Epidermal melanocyte (primary cell): ENCODE data around the gene SPATA17.
"Not testable (repeated sequence)": the region's sequence is repeated elsewhere in the genome, so short reads cannot be mapped to it uniquely, and the experiment has no call there.

Experiments
- DNase-seq: peaks from one replicate; pipeline ENCODE4 v3.0.0; 2011; ENCODE audit warnings: low spot score; ENCODE audit not compliant: insufficient read length

The SPATA17 gene

DNA sequence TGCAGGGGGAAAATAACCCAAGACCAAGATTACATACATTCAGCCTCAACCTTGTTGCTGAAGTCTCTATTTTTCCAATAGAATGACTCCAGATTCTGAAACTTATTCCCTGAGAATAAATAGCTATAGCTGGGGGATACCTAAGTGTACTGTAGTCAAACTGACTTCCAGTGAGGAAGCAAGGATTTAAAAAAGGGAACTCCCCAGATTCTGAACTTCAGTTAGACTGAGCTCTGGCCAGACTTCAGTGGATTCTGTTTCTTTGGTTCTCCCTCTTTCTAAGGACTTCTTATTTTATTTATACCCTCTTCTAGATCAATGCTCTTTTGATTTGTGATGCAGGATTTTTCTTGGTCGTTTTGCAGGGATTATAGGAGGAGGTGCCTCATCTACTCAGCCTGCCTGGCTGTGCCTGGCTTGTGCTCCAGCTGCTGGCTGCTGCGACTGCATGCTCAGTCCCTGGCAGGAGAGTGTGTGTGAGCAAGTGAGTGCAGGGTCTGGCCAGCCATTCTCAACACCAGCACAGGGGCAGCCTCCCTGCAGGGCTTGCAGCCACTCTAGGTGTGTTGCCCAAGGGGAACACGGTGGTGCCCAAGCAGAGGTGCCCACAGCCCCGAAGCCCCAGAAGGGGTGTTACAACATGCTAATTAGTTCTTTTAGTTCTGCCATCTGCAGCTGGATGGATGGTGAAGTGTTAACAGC is 43.0 kb downstream of the SPATA17 start:
- DNase-seq, result no peak

DNA sequence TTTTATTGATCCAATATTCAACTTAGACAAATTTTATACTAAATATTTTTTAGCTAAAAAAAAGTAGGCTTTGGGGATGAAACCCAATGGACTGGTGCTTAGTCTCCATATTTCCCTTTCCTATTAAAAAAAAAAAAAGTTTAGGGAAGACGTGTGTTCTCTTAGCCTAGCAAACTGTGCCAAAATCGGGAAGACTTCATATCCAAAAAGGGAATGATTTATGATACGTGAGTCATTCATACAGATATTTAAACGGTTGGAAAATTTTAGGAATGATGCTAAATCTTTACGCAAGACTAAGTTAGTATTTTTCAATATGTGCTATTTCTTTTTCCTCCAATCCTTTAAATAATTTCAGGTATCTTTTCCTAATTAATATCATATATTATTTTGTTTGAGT is 50.7 kb downstream of the SPATA17 start:
- no peak for DNase-seq

DNA sequence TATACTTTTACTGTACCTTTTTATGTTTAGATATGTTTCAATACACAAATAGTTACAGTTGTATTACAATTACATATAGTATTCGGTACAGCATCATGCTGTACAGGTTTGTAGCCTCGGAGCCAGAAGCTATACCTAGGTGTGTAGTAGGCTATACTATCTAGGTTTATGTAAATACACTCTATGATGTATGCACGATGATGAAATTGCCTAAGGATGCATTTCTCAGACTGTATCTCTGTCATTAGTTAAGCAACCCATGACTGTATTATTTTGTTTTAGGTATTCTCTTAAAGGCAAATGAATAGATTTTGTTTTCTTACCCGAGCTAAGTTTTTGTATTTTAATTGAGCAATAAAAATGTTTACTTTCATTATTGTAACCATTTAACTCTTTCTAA is 56.4 kb downstream of the SPATA17 start:
- DNase-seq, result no peak

- not testable (repeated sequence) for DNase-seq
Observed at GRCh38 chr1:217696140-217696539, 65.0 kb downstream of the SPATA17 start.

DNA sequence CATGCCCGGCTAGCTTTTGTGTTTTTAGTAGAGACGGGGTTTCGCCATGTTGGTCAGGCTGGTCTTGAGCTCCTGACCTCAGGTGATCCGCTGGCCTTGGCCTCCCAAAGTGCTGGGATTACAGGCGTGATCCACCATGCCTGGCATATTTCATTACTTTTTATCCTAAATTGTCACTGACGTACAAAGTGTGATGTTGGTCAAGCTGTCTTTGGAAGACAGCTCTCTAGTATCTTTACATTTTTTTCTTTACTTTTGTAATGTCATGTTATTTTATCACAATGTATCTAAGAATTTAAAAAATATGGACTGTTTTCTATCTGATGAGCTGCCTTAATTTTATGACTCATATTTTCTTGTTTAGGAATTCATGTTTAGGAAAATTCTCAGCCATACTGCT is 72.2 kb downstream of the SPATA17 start:
- DNase-seq, result no peak

DNA sequence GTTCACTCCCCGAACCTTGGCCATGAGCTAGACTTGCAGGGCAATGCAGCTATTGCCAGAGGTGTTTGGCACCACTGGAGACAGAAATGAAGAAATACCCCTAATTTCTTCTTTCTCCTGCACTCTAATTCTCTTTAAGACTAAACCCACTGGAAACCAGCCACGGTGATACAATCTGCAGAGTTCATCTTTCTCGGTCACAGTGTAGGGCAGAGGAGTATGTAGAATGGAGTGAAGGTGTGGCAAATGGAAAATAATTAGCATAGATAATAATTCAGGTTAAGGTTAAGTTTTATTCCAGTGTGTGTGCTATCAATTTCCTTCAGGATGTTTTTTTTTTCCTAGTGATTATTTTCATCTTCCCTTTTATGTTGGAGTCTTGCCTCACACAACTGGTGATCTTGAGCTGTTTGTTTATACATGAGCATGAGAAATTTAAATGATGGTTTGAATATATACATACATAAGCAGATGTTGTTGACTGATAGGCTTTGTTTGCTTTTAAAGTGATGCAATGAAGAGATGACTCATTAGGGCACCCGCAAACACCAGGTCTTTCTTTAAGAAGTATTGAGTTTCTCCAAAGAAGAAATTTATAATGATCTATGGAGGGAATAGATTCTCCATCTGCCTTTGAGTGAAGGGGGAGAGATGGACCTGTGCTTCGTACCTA is 81.9 kb downstream of the SPATA17 start:
- no peak for DNase-seq

DNA sequence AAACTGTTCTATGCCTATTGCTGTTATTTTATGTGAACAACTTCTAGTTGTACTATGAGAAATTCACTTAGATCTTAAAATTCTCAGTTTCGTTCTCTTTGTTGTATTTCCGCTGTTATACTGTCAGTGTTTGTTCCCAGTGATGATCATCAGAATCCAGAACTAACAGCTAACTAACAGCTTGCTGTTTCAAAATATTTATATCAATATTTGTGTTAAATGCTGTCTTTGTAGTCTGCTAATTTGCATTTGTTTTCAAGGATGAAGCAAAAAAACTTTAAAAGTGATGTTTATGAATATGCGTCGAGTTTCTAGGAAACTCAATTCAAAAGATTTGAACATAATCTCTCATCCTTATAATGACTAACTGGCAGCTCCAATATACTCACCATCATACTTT is 84.5 kb downstream of the SPATA17 start:
- DNase-seq, result no peak

DNA sequence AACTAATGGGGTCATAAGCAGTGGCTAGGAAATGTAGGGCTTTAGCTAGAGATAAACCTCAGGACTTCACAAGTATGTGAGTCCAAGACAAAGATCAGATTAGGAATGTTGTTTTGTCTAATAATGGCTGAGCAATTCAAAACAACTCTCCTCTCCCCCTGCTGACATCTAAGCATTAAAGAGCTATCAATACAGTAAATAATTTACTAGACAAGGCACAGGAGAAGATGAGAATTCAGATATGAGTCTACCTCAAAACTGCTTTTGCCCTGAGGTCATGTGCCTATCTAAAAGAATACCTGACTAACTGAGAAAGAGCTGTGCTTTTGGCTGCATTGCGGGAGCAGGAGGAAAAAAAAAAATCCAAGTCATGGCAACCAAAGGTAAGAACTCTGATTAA is 86.8 kb downstream of the SPATA17 start:
- DNase-seq, result no peak

- DNase-seq, result no peak
Observed at GRCh38 chr1:217718873-217719272, 87.7 kb downstream of the SPATA17 start.

- DNase-seq, result no peak
Observed at GRCh38 chr1:217721692-217722091, 90.5 kb downstream of the SPATA17 start.

DNA sequence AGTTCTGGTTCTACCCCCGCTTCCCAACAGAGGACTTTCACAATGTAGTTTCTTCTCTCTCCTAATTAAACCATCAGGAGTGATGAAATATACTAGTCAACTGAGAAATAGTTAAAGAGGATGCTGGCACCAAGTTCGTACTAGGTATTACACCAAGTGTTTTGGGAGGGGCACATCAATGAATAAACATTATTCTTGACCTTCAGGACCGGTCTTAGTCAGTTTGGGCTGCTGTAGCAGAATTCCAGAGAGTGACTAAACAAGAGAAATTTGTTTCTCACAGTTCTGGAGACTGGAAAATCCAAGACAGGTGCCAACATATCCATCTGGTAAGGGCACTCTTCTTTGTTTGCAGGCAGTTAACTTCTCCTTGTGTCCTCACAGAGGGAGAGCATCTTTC is 103.8 kb downstream of the SPATA17 start:
- no peak for DNase-seq

GRCh38 chr1:217747156-217747769 is 116.1 kb downstream of the SPATA17 start:
- DNase-seq, result no peak

DNA sequence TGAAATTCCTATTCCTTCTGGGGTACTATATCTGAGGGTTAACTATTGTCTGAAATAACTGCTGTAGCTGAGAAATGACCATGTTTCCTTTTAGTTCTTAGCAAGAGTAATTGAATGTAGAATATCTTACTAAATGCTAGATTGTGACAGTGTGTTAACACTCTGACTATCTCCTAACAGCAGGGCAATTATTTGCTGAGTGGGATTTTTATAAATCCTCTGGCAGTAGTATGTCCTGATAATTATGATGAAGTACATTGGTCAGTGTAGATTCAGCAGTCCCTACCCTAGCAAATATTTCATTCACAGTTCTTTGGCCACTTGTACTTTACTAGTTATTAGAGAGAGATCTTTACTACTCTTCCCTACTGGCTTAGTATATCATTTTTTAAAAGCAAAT is 138.6 kb downstream of the SPATA17 start:
- DNase-seq, result no peak

- DNase-seq, result no peak
Observed at GRCh38 chr1:217770918-217771317, 139.8 kb downstream of the SPATA17 start.

- no peak for DNase-seq
Observed at GRCh38 chr1:217776693-217777092, 145.5 kb downstream of the SPATA17 start.

DNA sequence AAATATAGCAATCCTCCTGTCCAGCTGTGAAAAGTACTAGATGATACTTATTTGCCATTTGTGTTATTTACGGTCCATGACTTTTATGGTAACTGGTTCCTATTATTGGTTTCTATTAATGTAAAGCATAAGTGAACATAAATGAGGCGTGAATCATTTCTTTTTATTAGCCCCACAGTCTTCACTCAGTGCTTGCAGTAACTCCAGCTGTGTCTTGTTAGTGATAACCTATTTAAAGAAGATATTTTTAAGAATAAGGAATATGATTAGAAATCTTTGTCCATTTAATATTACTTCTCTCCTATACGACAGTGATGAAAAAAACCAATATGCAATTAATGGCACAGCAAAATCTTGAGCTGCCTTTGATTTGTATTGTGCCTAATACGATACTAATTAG is 149.9 kb downstream of the SPATA17 start:
- DNase-seq, result no peak

- DNase-seq, result no peak
Observed at GRCh38 chr1:217791091-217791490, 159.9 kb downstream of the SPATA17 start.

DNA sequence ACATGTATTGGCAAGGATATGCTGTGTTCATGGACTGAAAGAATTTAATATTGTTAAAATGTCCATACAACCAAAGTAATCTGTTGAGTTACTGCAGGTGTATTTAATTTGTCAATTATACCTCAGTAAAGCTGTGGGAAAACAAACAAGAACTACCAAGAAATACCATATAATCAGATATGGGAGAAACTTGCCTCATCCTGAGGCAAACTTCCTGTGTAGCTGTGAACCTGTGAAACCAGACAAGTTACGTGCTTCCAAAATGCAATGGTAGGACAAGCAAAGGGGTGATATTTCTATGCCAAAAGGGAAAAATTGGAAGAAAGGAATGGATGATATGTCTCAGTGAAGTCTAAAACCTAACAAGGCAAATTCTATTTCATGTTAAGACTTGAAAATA is 174.6 kb downstream of the SPATA17 start:
- DNase-seq, result no peak

GRCh38 chr1:217812175-217812574 is 181.0 kb downstream of the SPATA17 start:
- DNase-seq, result no peak

DNA sequence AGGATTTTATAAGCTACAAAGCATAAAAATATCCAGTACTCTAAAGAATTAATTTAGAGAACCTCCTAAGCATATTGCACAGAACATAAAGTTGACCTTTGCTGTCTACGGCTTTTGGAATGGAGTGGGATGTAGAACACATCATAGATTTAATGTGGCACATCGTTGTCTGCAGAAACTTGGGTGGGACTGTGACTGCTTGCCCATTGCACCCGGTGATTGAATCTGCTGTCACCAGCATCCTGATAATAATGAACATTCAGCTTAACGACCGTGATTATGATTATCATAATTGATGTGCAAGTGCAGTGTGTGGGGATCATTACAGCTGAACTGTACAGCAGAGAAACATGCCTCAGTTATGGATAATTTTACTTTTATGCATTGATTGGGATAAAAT is 181.9 kb downstream of the SPATA17 start:
- DNase-seq, result no peak

- DNase-seq, result no peak
Observed at GRCh38 chr1:217837691-217838090, 206.5 kb downstream of the SPATA17 start.

DNA sequence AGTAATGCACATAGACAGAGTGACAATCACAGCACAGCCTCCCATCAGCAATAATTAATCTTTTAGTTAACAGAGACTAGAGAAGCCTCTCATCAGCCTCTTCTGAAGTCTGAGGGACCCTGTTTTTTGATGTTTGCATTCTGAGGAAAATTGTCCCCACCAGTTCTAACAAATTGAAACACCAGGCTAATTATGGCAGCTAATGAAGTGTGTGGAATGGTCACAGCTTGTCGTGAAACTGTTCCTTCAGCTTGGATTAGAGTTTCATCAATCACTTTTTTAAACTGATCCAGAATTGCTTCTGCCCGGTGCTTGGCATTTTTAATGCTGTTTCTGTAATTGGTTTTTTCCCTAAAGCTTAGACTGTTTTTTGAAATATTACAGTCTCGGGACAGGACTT is 208.0 kb downstream of the SPATA17 start:
- no peak for DNase-seq

DNA sequence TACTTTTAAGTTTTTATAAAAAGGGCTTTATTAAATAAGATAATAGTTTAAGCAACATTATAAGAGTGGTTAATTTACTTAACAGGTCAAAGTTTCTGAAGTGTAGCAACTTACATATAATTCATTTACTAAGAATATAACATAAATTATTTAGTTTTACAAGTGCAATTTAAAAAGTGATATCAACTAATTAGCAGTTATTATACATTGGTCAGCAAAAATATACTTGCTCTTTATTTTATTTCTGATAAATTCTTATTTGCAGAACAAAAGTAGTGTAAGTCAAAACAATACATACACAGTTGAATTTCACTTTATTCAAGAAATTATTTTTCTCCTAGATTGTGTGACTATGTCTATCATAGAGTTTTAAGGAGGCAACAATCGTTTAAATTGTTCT is 215.6 kb downstream of the SPATA17 start:
- no peak for DNase-seq
